Neural cell (in vitro differentiated cells): ENCODE measurements around the gene ARHGAP42. TPM values are rescaled to one million over a fixed set of nuclear protein-coding genes. Genes with fewer than 3 reads are reported as not detected.

Experiments
- H2AFZ ChIP-seq: fragments of 200-600, 300-800 bp; sonication (generic), shearing (Covaris generic); 2 replicates; pipeline ENCODE4 v1.6.0; 2014; ENCODE audit warnings: low read depth, mild to moderate bottlenecking, antibody characterized with exemption, low read length, moderate library complexity
- H3F3A ChIP-seq: fragments of 200-600 bp; shearing (Covaris generic); 2 replicates; pipeline ENCODE4 v1.6.1; 2016; ENCODE audit warnings: mild to moderate bottlenecking, moderate library complexity, mixed read lengths, antibody characterized with exemption, low read length; ENCODE audit not compliant: insufficient read depth, poor library complexity, severe bottlenecking
- H3K27ac ChIP-seq: fragments of 200-600, 300-800 bp; sonication (generic), shearing (Covaris generic); 2 replicates; pipeline ENCODE4 v1.5.1; 2014; ENCODE audit warnings: mild to moderate bottlenecking, low read length, moderate library complexity
- H3K27me3 ChIP-seq: fragments of 300-800, 200-600 bp; sonication (generic), shearing (Covaris generic); 2 replicates; pipeline ENCODE4 v1.6.0; 2014; ENCODE audit warnings: mild to moderate bottlenecking, low read depth, low read length, moderate library complexity; ENCODE audit not compliant: insufficient read depth
- H3K36me3 ChIP-seq: fragments of 300-800, 200-600 bp; sonication (generic), shearing (Covaris generic); 2 replicates; pipeline ENCODE4 v1.5.1; 2014; ENCODE audit warnings: mild to moderate bottlenecking, antibody characterized with exemption, low read length, moderate library complexity; ENCODE audit not compliant: insufficient read depth
- H3K4me2 ChIP-seq: fragments of 300-800, 200-600 bp; sonication (generic), shearing (Covaris generic); 2 replicates; pipeline ENCODE4 v1.6.0; 2014; ENCODE audit warnings: mild to moderate bottlenecking, low read length
- H3K4me3 ChIP-seq: fragments of 300-800, 200-600 bp; sonication (generic), shearing (Covaris generic); 2 replicates; pipeline ENCODE4 v1.5.1; 2014; ENCODE audit warnings: mild to moderate bottlenecking, low read length, moderate library complexity
- H3K79me2 ChIP-seq: fragments of 200-600 bp; shearing (Covaris generic); replicated peaks from 2 replicates; pipeline ENCODE4 v1.6.0; 2014; ENCODE audit warnings: mild to moderate bottlenecking, low read length, moderate library complexity; ENCODE audit not compliant: insufficient read depth
- H3K9ac ChIP-seq: fragments of 300-800, 200-600 bp; sonication (generic), shearing (Covaris generic); 2 replicates; pipeline ENCODE4 v1.6.1; 2016; ENCODE audit warnings: mild to moderate bottlenecking, low read length, mixed read lengths
- H3K9me2 ChIP-seq: fragments of 200-600 bp; shearing (Covaris generic); 2 replicates; pipeline ENCODE4 v1.6.1; 2016; ENCODE audit warnings: mild to moderate bottlenecking, low read length, mixed read lengths; ENCODE audit not compliant: insufficient read depth
- H3K9me3 ChIP-seq: fragments of 200-600, 300-800 bp; sonication (generic), shearing (Covaris generic); 2 replicates; pipeline ENCODE4 v1.6.1; 2016; ENCODE audit warnings: mild to moderate bottlenecking, mixed run types, low read length, moderate library complexity, mixed read lengths
- H4K20me1 ChIP-seq: fragments of 200-600 bp; shearing (Covaris generic); 2 replicates; pipeline ENCODE4 v1.6.1; 2016; ENCODE audit warnings: mild to moderate bottlenecking, mixed run types; ENCODE audit not compliant: insufficient read depth
- CTCF ChIP-seq: fragments of 450-650 bp; IDR thresholded peaks from 2 replicates; pipeline ENCODE4 v1.5.1; 2014; ENCODE audit warnings: antibody characterized with exemption, mild to moderate bottlenecking, moderate library complexity; ENCODE audit not compliant: poor library complexity, severe bottlenecking
- EP300 ChIP-seq: fragments of 450-650 bp; conservative IDR thresholded peaks from 2 replicates; pipeline ENCODE4 v1.6.1; 2014; ENCODE audit warnings: antibody characterized with exemption, mild to moderate bottlenecking, moderate library complexity; ENCODE audit not compliant: poor library complexity, severe bottlenecking
- EZH2 ChIP-seq: fragments of 200-600, 300-800 bp; shearing (Covaris generic), sonication (generic); IDR thresholded peaks from 2 replicates; pipeline ENCODE4 v1.6.1; 2014; ENCODE audit warnings: antibody characterized with exemption, low read length, borderline replicate concordance, mild to moderate bottlenecking; ENCODE audit not compliant: insufficient read depth, poor library complexity, severe bottlenecking
- MXI1 ChIP-seq: fragments of 450-650 bp; conservative IDR thresholded peaks from 2 replicates; pipeline ENCODE4 v1.6.1; 2014; ENCODE audit warnings: antibody characterized with exemption, mild to moderate bottlenecking; ENCODE audit not compliant: poor library complexity, severe bottlenecking
- POLR2AphosphoS5 ChIP-seq: IDR thresholded peaks from 2 replicates; pipeline ENCODE4 v1.6.1; 2012
- RAD21 ChIP-seq: fragments of 450-650 bp; conservative IDR thresholded peaks from 2 replicates; pipeline ENCODE4 v1.6.1; 2014; ENCODE audit warnings: antibody characterized with exemption, mild to moderate bottlenecking, moderate library complexity
- SMC3 ChIP-seq: fragments of 450-650 bp; conservative IDR thresholded peaks from 2 replicates; pipeline ENCODE4 v1.6.1; 2014; ENCODE audit warnings: antibody characterized with exemption, mild to moderate bottlenecking, moderate library complexity; ENCODE audit not compliant: poor library complexity
- TAF1 ChIP-seq: IDR thresholded peaks from 2 replicates; pipeline ENCODE4 v1.6.1; 2012; ENCODE audit warnings: low read depth
- polyA plus RNA-seq: library from polyadenylated mRNA; depleted of rRNA; stranded (reverse); fragments of >200 nt; gene quantifications from 2 replicates; pipeline ENCODE4 v1.2.3, GENCODE V29; 2014
- TF ChIP-seq, protein P1 (sequence below): IDR thresholded peaks from 2 replicates; pipeline ENCODE4 v1.6.1; 2012; ENCODE audit warnings: borderline replicate concordance

The ARHGAP42 gene
- polyA plus RNA-seq, 1 donor from 2014 or later = 0.64 TPM

DNA sequence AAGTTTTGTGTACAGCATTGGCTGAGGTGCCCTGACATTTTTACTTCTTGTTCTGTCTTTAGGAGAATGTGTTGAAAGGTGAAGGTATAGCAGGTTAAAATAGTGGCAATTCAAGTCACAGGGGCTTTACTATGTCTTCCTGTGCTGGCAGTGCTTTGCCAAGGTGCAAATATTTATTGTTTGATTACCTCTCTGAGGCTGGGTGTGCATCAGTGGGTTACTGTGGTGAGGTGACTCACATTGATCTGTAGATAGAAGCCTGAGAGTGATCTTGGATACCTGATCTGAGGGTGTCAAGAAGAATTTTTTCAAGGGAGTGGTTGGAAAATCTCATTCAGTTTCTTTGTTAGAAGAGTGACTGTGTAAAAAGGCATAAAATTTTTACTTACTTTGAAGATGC, 90.0 kb downstream of the ARHGAP42 start:
- Histone ChIP-seq H3K9ac (no peak overlapping the region), H3K27me3 (no peaks in the 10 kb centered on the region)

GRCh38 chr11:100777736-100778135, 90.6 kb downstream of the ARHGAP42 start:
- Histone ChIP-seq H3K79me2 (no peaks in the 10 kb centered on the region), H3K4me2 (no peak overlapping the region), H3K27ac (no peak overlapping the region), H3K4me3 (no peak overlapping the region), H3K36me3 (no peaks in the 10 kb centered on the region), H3K9me3 (no peaks in the 10 kb centered on the region), H4K20me1 (no peaks in the 10 kb centered on the region), H2AFZ (no peak overlapping the region), H3K9ac (no peak overlapping the region), H3K9me2 (no peaks in the 10 kb centered on the region), H3F3A (no peaks in the 10 kb centered on the region), H3K27me3 (no peaks in the 10 kb centered on the region)
- TF ChIP-seq CTCF (no peak), RAD21 (no peak), POLR2AphosphoS5 (no peak), MXI1 (no peak), EP300 (no peak), TAF1 (no peak), EZH2 (no peak), SMC3 (no peak)
- TF ChIP-seq, protein P1, sequence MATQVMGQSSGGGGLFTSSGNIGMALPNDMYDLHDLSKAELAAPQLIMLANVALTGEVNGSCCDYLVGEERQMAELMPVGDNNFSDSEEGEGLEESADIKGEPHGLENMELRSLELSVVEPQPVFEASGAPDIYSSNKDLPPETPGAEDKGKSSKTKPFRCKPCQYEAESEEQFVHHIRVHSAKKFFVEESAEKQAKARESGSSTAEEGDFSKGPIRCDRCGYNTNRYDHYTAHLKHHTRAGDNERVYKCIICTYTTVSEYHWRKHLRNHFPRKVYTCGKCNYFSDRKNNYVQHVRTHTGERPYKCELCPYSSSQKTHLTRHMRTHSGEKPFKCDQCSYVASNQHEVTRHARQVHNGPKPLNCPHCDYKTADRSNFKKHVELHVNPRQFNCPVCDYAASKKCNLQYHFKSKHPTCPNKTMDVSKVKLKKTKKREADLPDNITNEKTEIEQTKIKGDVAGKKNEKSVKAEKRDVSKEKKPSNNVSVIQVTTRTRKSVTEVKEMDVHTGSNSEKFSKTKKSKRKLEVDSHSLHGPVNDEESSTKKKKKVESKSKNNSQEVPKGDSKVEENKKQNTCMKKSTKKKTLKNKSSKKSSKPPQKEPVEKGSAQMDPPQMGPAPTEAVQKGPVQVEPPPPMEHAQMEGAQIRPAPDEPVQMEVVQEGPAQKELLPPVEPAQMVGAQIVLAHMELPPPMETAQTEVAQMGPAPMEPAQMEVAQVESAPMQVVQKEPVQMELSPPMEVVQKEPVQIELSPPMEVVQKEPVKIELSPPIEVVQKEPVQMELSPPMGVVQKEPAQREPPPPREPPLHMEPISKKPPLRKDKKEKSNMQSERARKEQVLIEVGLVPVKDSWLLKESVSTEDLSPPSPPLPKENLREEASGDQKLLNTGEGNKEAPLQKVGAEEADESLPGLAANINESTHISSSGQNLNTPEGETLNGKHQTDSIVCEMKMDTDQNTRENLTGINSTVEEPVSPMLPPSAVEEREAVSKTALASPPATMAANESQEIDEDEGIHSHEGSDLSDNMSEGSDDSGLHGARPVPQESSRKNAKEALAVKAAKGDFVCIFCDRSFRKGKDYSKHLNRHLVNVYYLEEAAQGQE = no peak

More for the DNA sequence above, 90.0 kb downstream of the ARHGAP42 start:
- no peak for TF ChIP-seq CTCF
- no peak for TF ChIP-seq MXI1
- TF ChIP-seq EZH2 = no peak
- H2AFZ ChIP-seq = no peak overlapping the region
- H4K20me1 ChIP-seq = no peaks in the 10 kb centered on the region
- no peaks in the 10 kb centered on the region for H3K9me2 ChIP-seq
- H3F3A ChIP-seq = no peaks in the 10 kb centered on the region
- H3K79me2 ChIP-seq = no peaks in the 10 kb centered on the region
- no peak overlapping the region for H3K4me3 ChIP-seq
- no peak overlapping the region for H3K27ac ChIP-seq
- H3K9me3 ChIP-seq = no peaks in the 10 kb centered on the region
- no peaks in the 10 kb centered on the region for H3K36me3 ChIP-seq
- H3K4me2 ChIP-seq = no peak overlapping the region
